ENCODE results near the gene PCNX1. TPM values are rescaled to one million over a fixed set of nuclear protein-coding genes. Genes with fewer than 3 reads are reported as not detected.
A peak's percentile ranks its signal among the peaks of the same experiment; 100 is the strongest.

PCNX1 gene
- total and polyA plus RNA-seq, 2 experiments from 2014 or later: 10.0 to 64.2 TPM

- H3K4me1 ChIP-seq (ENCODE audit: insufficient read depth): peaks cover 42% of the 10 kb centered on the region
- TF ChIP-seq EZH2 (IDR thresholded peaks at IDR 0.05; ENCODE audit: borderline replicate concordance) (no peak), CTCF (IDR thresholded peaks at IDR 0.05; ENCODE audit: poor library complexity) (no peak), EZH2phosphoT487 (IDR thresholded peaks at IDR 0.05; ENCODE audit: low read depth, severe bottlenecking, unreplicated experiment) (no peak)
- 68% methylated on average over 7 of the region's 7 CpGs for WGBS (ENCODE audit: low lambda C conversion rate, missing lambda C conversion rate)
These were observed 208.7 kb downstream of the PCNX1 start for GRCh38 chr14:71115821-71116567.

GRCh38 chr14:71116568-71117122, 209.4 kb downstream of the PCNX1 start:
- Histone ChIP-seq H3K4me3 (no peak overlapping the region), H2AFZ (no peak overlapping the region), H3K79me2 (no peaks in the 10 kb centered on the region), H3K4me2 (peak overlapping the region; percentile 49), H3K9me2 (replicated peaks; ENCODE audit: insufficient read depth) (no peaks in the 10 kb centered on the region), H3K27ac (peak overlapping the region; percentile 95), H3K36me3 (replicated peaks; ENCODE audit: insufficient read depth, low read depth) (no peaks in the 10 kb centered on the region), H3K9me3 (ENCODE audit: low read depth) (no peaks in the 10 kb centered on the region), H3K4me1 (ENCODE audit: insufficient read depth) (peaks cover 42% of the 10 kb centered on the region), H3K27me3 (no peaks in the 10 kb centered on the region), H4K20me1 (ENCODE audit: insufficient read depth, poor library complexity, severe bottlenecking) (no peaks in the 10 kb centered on the region)
- TF ChIP-seq EZH2phosphoT487 (IDR thresholded peaks at IDR 0.05; ENCODE audit: low read depth, severe bottlenecking, unreplicated experiment) (peak; percentile 72), EZH2 (IDR thresholded peaks at IDR 0.05; ENCODE audit: borderline replicate concordance) (no peak), CTCF (IDR thresholded peaks at IDR 0.05; ENCODE audit: poor library complexity) (no peak)
- DNase-seq (ENCODE audit: low spot score): peak; percentile 36
- 22% methylated on average over 8 of the region's 8 CpGs for WGBS (ENCODE audit: low lambda C conversion rate, missing lambda C conversion rate)

More at GRCh38 chr14:71115821-71116567, 208.7 kb downstream of the PCNX1 start:
- Histone ChIP-seq H2AFZ (no peak overlapping the region), H3K9me3 (ENCODE audit: low read depth) (no peaks in the 10 kb centered on the region), H3K79me2 (no peaks in the 10 kb centered on the region), H3K9me2 (replicated peaks; ENCODE audit: insufficient read depth) (no peaks in the 10 kb centered on the region), H3K27ac (peak overlapping the region; percentile 95), H3K36me3 (replicated peaks; ENCODE audit: insufficient read depth, low read depth) (no peaks in the 10 kb centered on the region), H3K27me3 (no peaks in the 10 kb centered on the region), H4K20me1 (ENCODE audit: insufficient read depth, poor library complexity, severe bottlenecking) (no peaks in the 10 kb centered on the region), H3K4me2 (peak overlapping the region; percentile 49), H3K4me3 (no peak overlapping the region)
- DNase-seq (ENCODE audit: low spot score): no peak

GRCh38 chr14:71117839-71118743, 210.8 kb downstream of the PCNX1 start:
- H2AFZ ChIP-seq: no peak overlapping the region
- no peaks in the 10 kb centered on the region for H3K27me3 ChIP-seq
- H3K9me3 ChIP-seq (ENCODE audit: low read depth): no peaks in the 10 kb centered on the region
- H3K27ac ChIP-seq: peak overlapping the region; percentile 95
- H4K20me1 ChIP-seq (ENCODE audit: insufficient read depth, poor library complexity, severe bottlenecking): no peaks in the 10 kb centered on the region
- DNase-seq (ENCODE audit: low spot score): peak; percentile 78
- peaks cover 43% of the 10 kb centered on the region for H3K4me1 ChIP-seq (ENCODE audit: insufficient read depth)
- no peak overlapping the region for H3K4me3 ChIP-seq
- no peaks in the 10 kb centered on the region for H3K9me2 ChIP-seq (replicated peaks; ENCODE audit: insufficient read depth)
- H3K79me2 ChIP-seq: no peaks in the 10 kb centered on the region
- TF ChIP-seq CTCF (IDR thresholded peaks at IDR 0.05; ENCODE audit: poor library complexity): no peak
- no peak for TF ChIP-seq EZH2 (IDR thresholded peaks at IDR 0.05; ENCODE audit: borderline replicate concordance)
- TF ChIP-seq EZH2phosphoT487 (IDR thresholded peaks at IDR 0.05; ENCODE audit: low read depth, severe bottlenecking, unreplicated experiment): no peak
- peak overlapping the region; percentile 49 for H3K4me2 ChIP-seq
- H3K36me3 ChIP-seq (replicated peaks; ENCODE audit: insufficient read depth, low read depth): no peaks in the 10 kb centered on the region
- 51% methylated on average over 10 of the region's 10 CpGs for WGBS (ENCODE audit: low lambda C conversion rate, missing lambda C conversion rate)

Measured in hepatocyte (in vitro differentiated cells).